Measurements from ENCODE around the gene NRF1. TPM values are rescaled to one million over a fixed set of nuclear protein-coding genes. Genes with fewer than 3 reads are reported as not detected.

The NRF1 gene
- total RNA-seq, 1 experiment from 2014 or later = 19.3 TPM

- WGBS (ENCODE audit: extremely low coverage, insufficient read length, low lambda C conversion rate) = no CpG with 5 or more reads among the region's 5 CpGs
- H3K23me2 ChIP-seq (ENCODE audit: insufficient read length, low read depth, low read length, poor library complexity, severe bottlenecking) = no peaks in the 10 kb centered on the region
- H3K56ac ChIP-seq (ENCODE audit: insufficient read length, low read depth, low read length) = no peak overlapping the region
- H3K4me2 ChIP-seq (ENCODE audit: insufficient read depth, insufficient read length, low read length) = no peak overlapping the region
- H2AFZ ChIP-seq (ENCODE audit: low read length) = no peak overlapping the region
- H4K5ac ChIP-seq (ENCODE audit: insufficient read length, low read depth, low read length) = no peak overlapping the region
- no peaks in the 10 kb centered on the region for H4K20me1 ChIP-seq (ENCODE audit: control insufficient read depth, insufficient read depth, insufficient read length)
- H3K4ac ChIP-seq (ENCODE audit: low read depth, low read length) = no peak overlapping the region
- no peak overlapping the region for H3K9ac ChIP-seq (ENCODE audit: extremely low read depth, insufficient read length, low read length)
- DNase-seq = no peak
- H2BK120ac ChIP-seq (ENCODE audit: low read depth, low read length, poor library complexity, severe bottlenecking) = no peak overlapping the region
- H2BK12ac ChIP-seq (ENCODE audit: insufficient read length, low read depth, low read length) = no peak overlapping the region
- H4K91ac ChIP-seq (ENCODE audit: insufficient read length, low read depth, low read length) = no peak overlapping the region
- no peak overlapping the region for H3K14ac ChIP-seq (ENCODE audit: insufficient read depth, low read length)
- H3T11ph ChIP-seq (ENCODE audit: low read length) = no peak overlapping the region
- H3K9me3 ChIP-seq (ENCODE audit: control insufficient read depth, low read depth, low read length) = no peaks in the 10 kb centered on the region
- H3K36me3 Mint-ChIP-seq (ENCODE audit: insufficient read depth in 1 of 3, low read depth in 3 of 3) = peaks cover 0 to 7% (median 2%) of the 10 kb centered on the region in 3 experiments; a peak in 4 of 7 replicates
- no peak overlapping the region for H4K8ac ChIP-seq (replicated peaks; ENCODE audit: insufficient read length, low read depth, low read length)
- no peak overlapping the region for H3K23ac ChIP-seq (ENCODE audit: insufficient read length, low read depth, low read length)
- peaks cover 3 to 4% of the 10 kb centered on the region in 2 experiments; a peak in 2 of 4 replicates for H3K4me1 Mint-ChIP-seq
- H2BK5ac ChIP-seq (ENCODE audit: insufficient read length, low read length) = no peak overlapping the region
- no peak overlapping the region for H3K27ac Mint-ChIP-seq
- no peaks in the 10 kb centered on the region for H3K79me2 ChIP-seq (ENCODE audit: insufficient read depth, low read length)
- H3K27me3 ChIP-seq (ENCODE audit: insufficient read depth, low read length) = no peaks in the 10 kb centered on the region
- no peaks in the 10 kb centered on the region for H3K79me1 ChIP-seq (ENCODE audit: insufficient read depth, low read depth, low read length, poor library complexity, severe bottlenecking)
- peaks cover 7 to 10% of the 10 kb centered on the region in 2 experiments; a peak in 3 of 5 replicates for H3K9me3 Mint-ChIP-seq
- H2BK15ac ChIP-seq (ENCODE audit: low read depth, low read length) = no peak overlapping the region
- H3K4me3 Mint-ChIP-seq = no peak overlapping the region
- no peak for TF ChIP-seq CTCF (conservative IDR thresholded peaks at IDR 0.05)
- H3K27ac ChIP-seq (ENCODE audit: insufficient read length, low read depth, low read length) = no peak overlapping the region
- no peak overlapping the region for H2BK20ac ChIP-seq (ENCODE audit: low read depth, low read length, poor library complexity, severe bottlenecking)
- H2AK5ac ChIP-seq (ENCODE audit: insufficient read length, low read length) = no peak overlapping the region
- H3K4me1 ChIP-seq (ENCODE audit: insufficient read depth, low read length) = no peaks in the 10 kb centered on the region
- H3K18ac ChIP-seq (ENCODE audit: insufficient read length, low read depth, low read length) = no peak overlapping the region
- H3K27me3 Mint-ChIP-seq (ENCODE audit: low read depth) = no peaks in the 10 kb centered on the region; the same call in none of the 2 replicates
These were observed 40.3 kb upstream of the NRF1 start for GRCh38 chr7:129571201-129571600.
